PFSK-1 (cell line): Measurements from ENCODE around the gene GOT1.

Experiments
- FOXP2 ChIP-seq: optimal IDR thresholded peaks from 2 replicates; pipeline ENCODE3; 2011; ENCODE audit warnings: borderline replicate concordance, control low read depth, inconsistent platforms; ENCODE audit not compliant: insufficient read depth; ENCODE audit errors: extremely low read length, extremely low read depth
- POLR2AphosphoS5 ChIP-seq: IDR thresholded peaks from 2 replicates; pipeline ENCODE4 v1.6.1; 2012; ENCODE audit warnings: low read depth, mild to moderate bottlenecking, control low read depth, low read length, moderate library complexity
- REST ChIP-seq, 2 experiments: IDR thresholded peaks; 2 replicates each; pipeline versions ENCODE4 v1.6.1 to v1.8.0; 2011 to 2012; ENCODE audit warnings: low read depth in 2 of 2, low read length in 2 of 2, control low read depth in 1 of 2, inconsistent platforms in 1 of 2, mild to moderate bottlenecking in 1 of 2, moderate library complexity in 1 of 2; ENCODE audit not compliant: insufficient read depth in 1 of 2
- SIN3A ChIP-seq: IDR thresholded peaks from 2 replicates; pipeline ENCODE4 v1.6.1; 2012; ENCODE audit warnings: mild to moderate bottlenecking, low read length, moderate library complexity, borderline replicate concordance; ENCODE audit not compliant: insufficient read depth
- TAF1 ChIP-seq: IDR thresholded peaks from 2 replicates; pipeline ENCODE4 v1.6.1; 2012; ENCODE audit warnings: low read length, control low read depth, borderline replicate concordance; ENCODE audit not compliant: insufficient read depth

The GOT1 gene

GRCh38 chr10:99450156-99450555 is 19.7 kb upstream of the GOT1 start:
- TF ChIP-seq REST (IDR thresholded peaks at IDR 0.05; ENCODE audit: insufficient read depth in 1 of 2, low read depth in 2 of 2, low read length in 2 of 2) (no peak), SIN3A (no peak), TAF1 (no peak), FOXP2 (no peak), POLR2AphosphoS5 (no peak)

GRCh38 chr10:99449023-99449422 is 18.6 kb upstream of the GOT1 start:
- TF ChIP-seq POLR2AphosphoS5 = no peak
- no peak for TF ChIP-seq TAF1
- no peak for TF ChIP-seq SIN3A
- TF ChIP-seq REST (IDR thresholded peaks at IDR 0.05; ENCODE audit: insufficient read depth in 1 of 2, low read depth in 2 of 2, low read length in 2 of 2) = no peak
- no peak for TF ChIP-seq FOXP2

GRCh38 chr10:99444383-99445045 is 14.1 kb upstream of the GOT1 start:
- TF ChIP-seq REST (IDR thresholded peaks at IDR 0.05; ENCODE audit: insufficient read depth in 1 of 2, low read depth in 2 of 2, low read length in 2 of 2) (no peak), POLR2AphosphoS5 (no peak), TAF1 (no peak), SIN3A (no peak), FOXP2 (no peak)

GRCh38 chr10:99443500-99443899 is 13.1 kb upstream of the GOT1 start:
- TF ChIP-seq FOXP2 (no peak), REST (IDR thresholded peaks at IDR 0.05; ENCODE audit: insufficient read depth in 1 of 2, low read depth in 2 of 2, low read length in 2 of 2) (no peak), POLR2AphosphoS5 (no peak), SIN3A (no peak), TAF1 (no peak)

GRCh38 chr10:99442394-99442793 is 12.0 kb upstream of the GOT1 start:
- no peak for TF ChIP-seq FOXP2
- TF ChIP-seq POLR2AphosphoS5 = no peak
- TF ChIP-seq TAF1 = no peak
- no peak for TF ChIP-seq SIN3A
- no peak for TF ChIP-seq REST (IDR thresholded peaks at IDR 0.05; ENCODE audit: insufficient read depth in 1 of 2, low read depth in 2 of 2, low read length in 2 of 2)
